GM19099 (cell line): ENCODE measurements around the gene UBA3.

Source experiments
- POLR2A ChIP-seq: IDR thresholded peaks from 3 replicates; pipeline ENCODE4 v1.6.1; 2011; ENCODE audit warnings: low read depth; ENCODE audit not compliant: insufficient read length; ENCODE audit errors: extremely low read depth

The UBA3 gene

DNA sequence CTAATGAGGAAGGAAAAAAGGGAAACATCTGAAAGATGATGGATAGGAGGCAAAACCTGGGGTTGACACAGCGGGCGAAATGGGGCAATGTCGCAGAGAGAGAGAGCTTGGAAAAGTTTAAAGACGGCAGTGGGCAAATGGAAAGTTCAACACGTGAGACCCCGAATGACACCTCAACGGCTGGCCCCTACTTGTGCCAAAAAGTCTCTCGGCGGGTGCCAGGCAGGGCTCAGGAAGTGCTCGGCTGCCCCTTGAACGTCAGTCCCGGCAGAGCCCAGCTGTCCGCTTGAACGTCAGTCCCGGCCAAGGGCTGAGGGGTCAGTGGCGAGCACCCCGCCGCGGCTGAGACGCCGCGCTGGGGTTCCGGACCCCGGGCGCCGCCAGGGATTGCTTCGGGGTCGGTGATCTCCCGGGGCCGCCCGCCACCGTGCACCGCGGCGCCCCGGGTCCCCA is 67.3 kb downstream of the UBA3 start:
- no peak for TF ChIP-seq POLR2A

DNA sequence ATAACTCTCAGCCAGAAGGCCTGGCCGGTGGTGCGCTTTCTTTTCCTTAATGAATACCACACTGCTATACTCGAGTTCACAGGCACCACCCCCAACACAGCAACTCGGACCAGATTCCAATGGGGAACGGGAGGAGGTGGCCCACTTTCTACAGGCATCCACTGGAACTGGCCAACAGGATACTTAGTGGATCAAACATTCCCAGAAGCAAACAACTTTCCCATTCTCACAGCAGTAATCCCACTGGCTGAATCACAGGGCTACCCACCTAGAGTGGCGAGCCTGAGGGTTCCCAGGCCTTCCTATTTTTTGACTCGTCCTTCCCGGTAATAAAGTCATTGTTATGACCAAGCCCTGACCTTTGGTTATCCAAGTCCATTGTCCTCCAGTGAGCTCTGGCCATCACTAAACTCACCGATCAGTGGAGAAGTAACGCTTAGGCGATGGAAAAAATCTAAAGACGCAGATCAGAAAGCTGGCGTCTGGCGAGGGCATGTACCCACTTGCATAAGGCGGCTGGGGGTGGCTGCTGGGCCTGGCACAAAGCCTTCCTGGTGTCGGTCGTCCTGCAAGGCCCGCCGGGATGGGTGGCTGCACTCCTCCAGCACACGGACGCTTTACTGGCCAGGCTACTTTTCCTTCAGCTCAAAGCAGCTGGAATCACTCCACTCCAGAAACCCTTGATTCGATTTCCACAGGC is 67.9 kb downstream of the UBA3 start:
- TF ChIP-seq POLR2A = no peak

DNA sequence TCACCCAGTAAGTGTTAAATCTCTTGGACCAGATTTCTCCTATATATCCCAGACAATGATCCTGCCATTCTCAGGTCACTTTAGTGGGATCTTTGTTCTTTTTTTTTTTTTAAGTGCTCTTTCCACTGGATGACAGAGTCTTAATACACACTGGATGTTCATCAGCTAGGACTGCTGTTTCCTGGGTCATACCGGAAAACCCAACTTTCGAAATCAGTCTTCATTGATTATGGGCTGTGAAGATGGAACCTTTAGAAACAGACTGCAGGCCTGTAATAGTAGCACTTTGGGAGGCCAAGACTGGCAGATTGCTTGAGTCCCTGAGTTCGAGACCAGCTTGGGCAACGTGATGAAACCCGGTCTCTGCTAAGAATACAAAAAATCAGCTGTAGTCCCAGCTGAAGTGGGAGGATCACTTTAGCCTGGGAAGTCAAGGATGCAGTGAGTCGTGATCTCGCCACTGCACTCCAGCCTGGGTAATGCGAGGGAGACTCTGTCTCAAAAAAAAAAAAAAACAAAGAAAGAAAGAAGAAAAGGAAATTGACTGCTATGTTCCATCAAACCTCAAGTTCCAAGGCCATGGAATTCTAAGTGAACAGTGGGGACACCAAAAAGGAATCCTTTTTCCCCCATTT is 69.0 kb downstream of the UBA3 start:
- no peak for TF ChIP-seq POLR2A

DNA sequence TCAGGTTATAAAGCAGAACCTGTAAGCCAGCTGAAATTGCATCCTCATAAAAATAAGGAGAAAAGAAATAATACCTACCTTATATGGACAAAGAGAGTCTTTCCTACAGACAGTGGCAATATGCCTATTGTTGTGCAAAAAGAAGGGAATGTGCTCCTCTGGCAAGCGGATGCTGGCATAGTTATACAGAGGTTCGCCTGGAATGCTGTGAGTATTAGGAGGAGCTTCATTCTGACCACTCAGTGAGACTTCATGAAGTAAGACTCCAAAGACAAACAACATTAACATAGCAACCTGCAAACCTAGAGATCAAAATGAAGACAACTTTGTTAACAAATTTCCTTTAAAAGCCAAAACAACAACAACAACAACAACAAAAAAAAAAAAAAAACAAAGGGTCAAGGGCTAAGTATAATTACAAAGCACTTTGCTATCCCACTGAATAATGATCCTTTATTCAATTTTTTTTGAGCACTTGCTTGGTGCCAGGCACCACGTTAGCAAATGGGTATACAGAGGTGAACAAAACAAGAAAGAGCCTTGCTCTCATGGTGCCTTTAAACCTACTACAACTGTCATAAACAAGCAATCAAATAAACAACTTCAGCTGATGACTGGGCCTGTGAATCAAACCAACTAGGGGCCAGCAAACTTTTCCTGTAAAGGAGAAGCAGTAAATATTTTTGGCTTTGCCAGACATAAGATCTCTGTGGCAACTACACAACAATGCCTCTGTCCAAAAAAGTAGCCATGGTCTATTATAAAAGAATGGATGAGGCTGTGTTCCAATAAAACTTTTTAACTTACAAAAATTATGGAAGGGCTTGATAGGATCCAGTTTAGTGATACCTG is 70.4 kb downstream of the UBA3 start:
- TF ChIP-seq POLR2A = no peak

DNA sequence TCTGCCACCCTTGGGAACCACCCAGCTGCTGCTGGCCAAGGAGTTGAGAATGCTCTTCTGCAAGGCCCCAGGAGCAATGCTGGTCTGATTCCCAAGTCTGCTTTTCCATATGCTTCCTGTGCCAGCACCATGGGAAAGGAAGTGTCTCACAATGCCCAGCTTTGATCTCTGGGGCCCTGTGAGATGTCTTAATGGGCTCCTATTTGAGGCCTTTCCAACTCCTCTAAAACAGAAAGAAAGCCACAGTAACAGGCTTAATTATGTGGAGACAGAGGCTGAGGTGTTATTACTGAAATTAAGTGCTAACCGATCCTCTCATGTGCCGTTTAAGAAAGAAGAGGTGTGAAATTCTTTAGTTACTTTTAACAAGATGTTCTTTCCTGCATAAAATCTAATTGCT is 71.2 kb downstream of the UBA3 start:
- TF ChIP-seq POLR2A = no peak

DNA sequence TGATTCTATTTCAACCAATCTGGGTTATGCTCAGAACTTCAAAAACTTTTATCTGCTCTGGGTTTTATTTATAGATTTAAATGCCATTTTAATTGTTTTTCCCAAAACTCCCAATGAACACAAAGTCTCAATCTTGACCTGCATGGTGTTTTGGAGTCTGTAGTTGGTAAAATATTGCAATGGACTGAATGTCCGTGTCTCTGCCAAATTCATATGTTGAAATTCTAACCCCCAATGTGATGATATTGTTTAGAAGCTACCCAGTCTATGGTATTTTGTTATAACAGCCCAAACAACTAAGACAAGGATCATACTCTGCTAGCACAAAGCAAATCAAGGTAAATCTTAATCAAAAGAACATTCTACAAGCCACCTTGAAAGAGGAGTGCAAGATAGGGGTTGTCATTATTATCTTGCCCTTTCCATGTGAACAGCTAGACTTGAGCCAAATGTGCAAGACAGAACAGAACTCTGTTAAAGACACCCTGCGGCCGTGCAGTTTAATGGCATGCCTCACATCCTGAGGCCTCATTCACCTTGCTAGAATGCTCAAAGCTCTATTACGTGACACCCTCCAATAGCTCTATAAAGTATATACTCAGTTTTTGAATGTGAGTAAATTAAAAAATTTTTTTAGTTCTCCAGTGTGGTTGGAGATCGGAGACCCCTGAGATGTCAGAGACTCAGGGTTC is 74.2 kb downstream of the UBA3 start:
- TF ChIP-seq POLR2A = no peak

DNA sequence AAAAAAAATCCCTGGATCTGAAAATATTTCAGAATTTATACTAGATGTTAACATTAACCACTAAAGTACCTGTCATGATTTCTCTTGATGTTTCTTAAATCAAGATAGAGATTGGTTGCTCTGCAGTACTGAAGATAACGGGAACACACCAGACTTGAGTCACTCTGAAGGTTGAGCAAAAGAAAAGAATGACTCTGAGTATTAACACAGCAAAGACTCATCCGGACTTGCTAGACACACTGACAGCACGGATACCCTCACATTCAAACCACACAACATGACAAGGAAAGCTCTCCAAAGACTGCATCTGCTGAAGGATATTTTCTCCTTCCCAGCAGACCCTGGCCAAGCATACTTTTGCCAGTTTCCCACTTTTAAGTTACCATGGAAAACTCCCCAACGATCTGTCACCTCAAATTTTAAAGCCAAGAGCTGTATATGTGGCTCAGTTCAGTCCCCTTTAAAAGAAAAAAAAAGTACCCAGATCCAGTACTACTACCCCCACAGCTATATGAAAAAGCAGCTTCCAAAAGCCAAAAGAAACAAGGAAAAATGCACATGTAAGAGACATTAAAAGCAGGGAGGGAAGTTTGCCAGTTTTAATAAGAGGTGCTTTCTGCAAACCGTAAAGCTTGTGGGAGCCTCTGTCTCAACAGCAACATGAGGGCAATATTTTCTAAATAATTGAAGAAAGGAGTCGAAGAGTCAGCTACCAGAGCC is 74.9 kb downstream of the UBA3 start:
- TF ChIP-seq POLR2A = no peak
